GM12874 (cell line): ENCODE measurements around the gene MADD.

Experiments used
- CTCF ChIP-seq: IDR thresholded peaks from 2 replicates; pipeline ENCODE4 v1.5.1; 2011; ENCODE audit warnings: low read depth, mild to moderate bottlenecking, control low read depth, low read length, moderate library complexity; ENCODE audit not compliant: insufficient read depth

Gene MADD

GRCh38 chr11:47327025-47327424 is 57.1 kb downstream of the MADD start:
- TF ChIP-seq CTCF: no peak

DNA sequence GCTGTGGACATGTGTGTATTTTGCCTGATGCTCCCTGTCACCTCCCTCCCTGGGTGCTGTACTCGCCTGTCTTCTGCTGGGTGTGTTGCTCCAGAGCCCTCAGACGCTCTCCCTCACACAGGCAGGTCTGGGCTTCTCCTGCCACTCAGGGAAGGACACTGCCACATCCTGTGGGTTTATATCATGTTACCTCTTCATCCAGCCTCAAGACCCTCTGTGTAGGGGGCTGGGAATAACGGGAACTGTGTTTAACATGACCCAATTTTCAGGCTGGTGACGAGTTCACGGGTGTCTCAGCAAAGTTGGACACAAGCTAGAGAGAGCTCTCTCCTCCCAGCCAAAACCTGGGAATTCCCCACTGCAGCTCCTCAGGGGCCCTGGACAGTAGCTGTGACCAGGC is 58.0 kb downstream of the MADD start:
- TF ChIP-seq CTCF: no peak

DNA sequence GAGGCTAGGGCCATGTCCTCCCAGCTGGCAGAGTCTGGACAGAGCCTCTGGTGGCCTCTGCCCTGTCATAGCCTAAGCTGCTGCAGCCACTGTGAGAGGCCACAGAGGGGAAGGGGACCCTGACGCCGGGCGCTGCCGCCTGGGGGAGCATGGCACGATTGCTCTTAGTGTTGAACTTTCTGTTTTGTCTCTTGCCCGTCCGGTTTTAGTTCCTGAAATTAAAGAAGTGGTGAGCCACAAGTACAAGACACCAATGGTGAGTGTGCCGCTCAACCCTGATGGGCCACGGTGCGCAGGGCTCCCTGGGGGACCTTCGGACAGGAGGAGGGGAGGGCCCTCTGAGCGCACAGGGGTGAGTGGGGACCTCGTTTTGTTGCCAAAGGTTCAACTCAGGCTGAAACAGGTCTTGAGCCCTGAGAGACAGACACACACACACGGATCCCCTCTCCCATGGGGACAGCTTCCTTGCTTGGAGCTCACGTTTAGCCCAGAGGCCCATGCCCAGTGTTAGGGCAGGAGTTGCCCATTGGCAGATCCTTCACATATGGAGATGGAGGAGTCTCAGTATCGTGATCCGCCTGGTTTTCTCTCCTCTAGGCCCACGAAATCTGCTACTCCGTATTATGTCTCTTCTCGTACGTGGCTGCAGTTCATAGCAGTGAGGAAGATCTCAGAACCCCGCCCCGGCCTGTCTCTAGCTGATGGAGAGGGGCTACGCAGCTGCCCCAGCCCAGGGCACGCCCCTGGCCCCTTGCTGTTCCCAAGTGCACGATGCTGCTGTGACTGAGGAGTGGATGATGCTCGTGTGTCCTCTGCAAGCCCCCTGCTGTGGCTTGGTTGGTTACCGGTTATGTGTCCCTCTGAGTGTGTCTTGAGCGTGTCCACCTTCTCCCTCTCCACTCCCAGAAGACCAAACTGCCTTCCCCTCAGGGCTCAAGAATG is 58.8 kb downstream of the MADD start:
- TF ChIP-seq CTCF: no peak

- no peak for TF ChIP-seq CTCF
These were observed 59.6 kb downstream of the MADD start for GRCh38 chr11:47329431-47329986.

DNA sequence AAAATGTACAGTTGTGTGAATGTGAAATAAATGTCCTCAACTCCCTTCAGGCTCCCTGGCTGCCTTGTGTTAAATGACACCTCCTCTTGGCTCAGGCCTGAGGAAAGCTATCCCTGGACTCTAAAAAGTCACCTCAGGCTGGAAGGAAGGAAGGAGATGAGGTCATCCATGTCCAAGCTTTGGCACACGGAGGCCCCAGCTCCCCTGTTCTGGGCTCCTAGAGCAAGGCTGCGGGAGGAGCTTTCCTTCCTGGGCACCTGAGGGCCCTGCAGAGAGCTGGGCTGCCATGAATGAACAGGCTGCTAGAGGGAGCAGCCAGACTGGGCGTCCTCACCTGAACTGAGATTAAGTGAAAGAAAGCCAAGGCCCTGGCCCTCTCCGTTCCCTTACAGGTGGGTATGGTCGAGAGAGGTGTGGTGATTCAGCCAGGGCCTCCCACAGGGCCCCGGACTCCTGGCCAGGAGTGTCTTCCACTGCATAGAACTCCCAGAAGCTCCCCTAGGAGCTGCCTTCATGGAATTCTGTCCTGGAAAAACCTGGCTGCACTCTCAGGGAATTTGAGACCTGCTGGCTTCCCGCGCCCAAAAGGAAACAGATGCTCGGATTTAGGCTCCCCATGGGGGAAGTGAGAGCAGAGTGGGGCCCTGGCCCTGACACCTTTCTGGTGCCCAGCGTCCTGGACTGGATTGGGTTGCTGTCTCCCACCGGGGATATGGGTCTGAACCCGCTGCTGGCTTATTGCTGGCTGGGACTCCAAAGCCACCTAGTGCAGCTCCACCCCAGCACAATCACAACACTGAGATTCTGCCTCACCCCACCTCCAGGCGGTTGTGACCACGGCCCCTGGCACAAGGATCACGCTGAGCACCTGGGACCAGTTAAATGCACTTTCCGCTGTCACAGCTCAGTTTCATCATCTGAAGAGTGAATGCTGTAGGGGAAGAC is 60.3 kb downstream of the MADD start:
- TF ChIP-seq CTCF: no peak

DNA sequence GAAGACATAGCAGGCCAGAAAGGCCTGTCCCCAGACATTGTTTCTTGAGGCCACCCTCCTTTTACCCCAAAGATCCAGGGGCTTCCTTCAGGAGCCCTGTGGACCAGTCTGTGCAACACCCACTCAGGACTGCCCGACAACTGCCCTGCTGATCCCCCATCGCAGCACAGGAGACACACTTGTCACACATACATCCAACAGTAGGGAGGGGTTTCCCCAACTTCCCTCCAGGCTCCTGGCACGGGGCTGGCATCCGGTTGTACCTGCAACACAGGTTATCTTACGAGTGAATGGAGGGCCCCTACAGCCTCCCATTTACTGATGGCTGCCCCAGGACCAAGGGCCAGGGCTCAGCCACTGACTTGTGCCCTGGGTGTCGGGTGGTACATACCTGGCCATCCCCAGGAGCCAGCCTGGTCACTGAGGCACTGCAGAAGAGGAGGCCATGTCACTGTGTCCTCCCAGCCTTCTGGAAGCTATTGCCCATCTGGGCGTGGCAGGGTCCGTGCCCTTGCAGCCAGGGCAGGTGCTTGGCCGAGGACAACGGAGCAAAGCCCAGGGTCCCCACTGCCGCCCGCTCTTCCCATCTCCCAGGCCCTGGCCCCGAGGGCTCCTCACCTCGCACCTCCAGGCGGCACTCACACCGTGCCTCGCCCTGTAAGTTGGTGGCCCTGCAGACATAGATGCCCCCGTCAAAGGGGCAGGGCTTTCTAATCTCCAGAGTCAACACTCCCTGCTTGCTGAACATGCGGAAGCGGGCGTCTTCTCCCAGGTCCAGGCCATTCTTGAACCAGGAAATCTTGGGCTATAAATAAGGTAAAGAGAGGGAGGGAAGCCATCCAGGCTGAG is 61.7 kb downstream of the MADD start:
- TF ChIP-seq CTCF: no peak

GRCh38 chr11:47332303-47332711 is 62.4 kb downstream of the MADD start:
- no peak for TF ChIP-seq CTCF
